GM06990 (cell line): Measurements from ENCODE around the gene MYPOP.
"Not testable (repeated sequence)": the region's sequence is repeated elsewhere in the genome, so short reads cannot be mapped to it uniquely, and the experiment has no call there.

ENCODE experiments used
- DNase-seq: peaks from one replicate; pipeline ENCODE4 v3.0.0-alpha.2; 2011; ENCODE audit not compliant: insufficient read length; ENCODE audit errors: extremely low read depth
- H3K27me3 ChIP-seq: replicated peaks from 2 replicates; pipeline ENCODE4 v1.6.0; 2011; ENCODE audit warnings: low read length; ENCODE audit not compliant: control insufficient read depth, insufficient read depth
- H3K36me3 ChIP-seq: 2 replicates; pipeline ENCODE4 v1.5.1; 2011; ENCODE audit warnings: low read length; ENCODE audit not compliant: control insufficient read depth, insufficient read depth
- H3K4me3 ChIP-seq: replicated peaks from 2 replicates; pipeline ENCODE4 v1.5.1; 2011; ENCODE audit warnings: low read depth, mild to moderate bottlenecking, control low read depth, low read length
- TF ChIP-seq, protein P1 (sequence below): IDR thresholded peaks from 2 replicates; pipeline ENCODE4 v1.5.1; 2011; ENCODE audit warnings: low read length, control low read depth, mild to moderate bottlenecking, inconsistent platforms; ENCODE audit not compliant: insufficient read depth, poor library complexity, severe bottlenecking

The MYPOP gene

DNA sequence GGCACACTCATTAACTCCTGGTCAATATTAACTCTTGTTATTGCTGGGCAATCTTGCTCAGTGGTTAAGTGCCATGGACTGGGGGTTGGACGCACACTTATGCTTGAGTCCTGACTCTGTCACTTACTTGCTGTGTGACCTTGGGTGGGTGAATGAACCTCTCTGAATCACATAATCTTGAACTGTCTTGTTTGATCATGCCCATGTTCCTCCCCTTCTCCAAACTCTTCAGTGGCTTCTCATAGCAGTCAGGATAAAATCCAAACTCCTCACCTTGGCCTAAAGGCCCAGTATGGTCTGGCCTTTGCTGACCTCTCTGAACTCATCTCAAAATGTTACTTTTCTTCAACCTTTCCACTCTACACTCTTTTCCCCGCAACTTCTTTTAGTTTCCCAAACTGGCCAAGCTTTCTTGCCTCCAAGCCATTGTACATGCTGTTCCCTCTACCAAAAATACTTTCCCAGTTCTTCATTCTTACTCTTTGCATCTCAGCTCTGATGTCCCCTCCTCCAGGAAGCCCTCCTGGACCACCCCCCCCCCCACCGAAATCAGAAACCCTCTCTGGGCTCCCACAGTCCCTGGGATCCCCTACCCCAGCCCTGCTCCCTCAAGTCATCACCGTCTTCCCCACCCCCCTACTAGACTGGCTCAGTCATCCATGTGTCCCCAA is 2.4 kb downstream of the MYPOP start:
- Histone ChIP-seq H3K4me3 (no peak overlapping the region), H3K36me3 (no peaks in the 10 kb centered on the region; the same call in none of the 2 replicates), H3K27me3 (no peaks in the 10 kb centered on the region)
- TF ChIP-seq, protein P1, sequence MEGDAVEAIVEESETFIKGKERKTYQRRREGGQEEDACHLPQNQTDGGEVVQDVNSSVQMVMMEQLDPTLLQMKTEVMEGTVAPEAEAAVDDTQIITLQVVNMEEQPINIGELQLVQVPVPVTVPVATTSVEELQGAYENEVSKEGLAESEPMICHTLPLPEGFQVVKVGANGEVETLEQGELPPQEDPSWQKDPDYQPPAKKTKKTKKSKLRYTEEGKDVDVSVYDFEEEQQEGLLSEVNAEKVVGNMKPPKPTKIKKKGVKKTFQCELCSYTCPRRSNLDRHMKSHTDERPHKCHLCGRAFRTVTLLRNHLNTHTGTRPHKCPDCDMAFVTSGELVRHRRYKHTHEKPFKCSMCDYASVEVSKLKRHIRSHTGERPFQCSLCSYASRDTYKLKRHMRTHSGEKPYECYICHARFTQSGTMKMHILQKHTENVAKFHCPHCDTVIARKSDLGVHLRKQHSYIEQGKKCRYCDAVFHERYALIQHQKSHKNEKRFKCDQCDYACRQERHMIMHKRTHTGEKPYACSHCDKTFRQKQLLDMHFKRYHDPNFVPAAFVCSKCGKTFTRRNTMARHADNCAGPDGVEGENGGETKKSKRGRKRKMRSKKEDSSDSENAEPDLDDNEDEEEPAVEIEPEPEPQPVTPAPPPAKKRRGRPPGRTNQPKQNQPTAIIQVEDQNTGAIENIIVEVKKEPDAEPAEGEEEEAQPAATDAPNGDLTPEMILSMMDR = no peak
- no peak for DNase-seq

- no peak overlapping the region for H3K4me3 ChIP-seq
- no peak for DNase-seq
- no peaks in the 10 kb centered on the region for H3K27me3 ChIP-seq
- H3K36me3 ChIP-seq = peaks cover 2% of the 10 kb centered on the region
- TF ChIP-seq, protein P1 = no peak
These were observed 3.2 kb downstream of the MYPOP start for GRCh38 chr19:45899253-45899652.

- no peak for DNase-seq
- Histone ChIP-seq H3K27me3 (no peaks in the 10 kb centered on the region), H3K4me3 (no peak overlapping the region), H3K36me3 (peaks cover 2% of the 10 kb centered on the region)
- TF ChIP-seq, protein P1 = no peak
These were observed 5.1 kb downstream of the MYPOP start for GRCh38 chr19:45897261-45897812.

- H3K36me3 ChIP-seq, H3K27me3 ChIP-seq, H3K4me3 ChIP-seq, DNase-seq: not testable (repeated sequence)
These were observed 6.3 kb downstream of the MYPOP start for GRCh38 chr19:45895983-45896599.

DNA sequence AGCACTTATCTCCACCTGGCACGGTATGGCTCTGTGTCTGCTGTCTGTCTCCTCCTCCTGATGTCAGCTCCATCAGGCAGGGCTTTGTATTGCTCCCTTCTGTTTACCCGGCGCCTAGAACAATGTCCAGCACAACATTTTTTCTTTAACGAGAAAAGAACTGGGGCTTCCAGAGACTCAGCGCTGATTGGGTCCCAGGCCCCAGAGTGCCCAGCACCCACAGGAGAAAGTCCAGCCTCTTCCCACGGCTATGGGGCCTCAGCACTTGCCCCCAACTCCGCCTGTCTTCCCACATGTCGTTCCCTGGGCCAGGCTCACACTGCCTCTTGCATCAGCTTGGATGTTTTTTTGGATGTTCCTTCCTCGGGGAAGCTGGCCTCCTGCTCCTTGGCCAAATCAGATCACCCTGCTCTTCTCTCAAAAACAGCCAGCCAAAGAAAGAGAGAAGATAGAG is 6.9 kb downstream of the MYPOP start:
- no peaks in the 10 kb centered on the region for H3K27me3 ChIP-seq
- H3K36me3 ChIP-seq = peaks cover 2% of the 10 kb centered on the region
- H3K4me3 ChIP-seq = no peak overlapping the region
- TF ChIP-seq, protein P1 = no peak
- DNase-seq = no peak

- DNase-seq = no peak
- Histone ChIP-seq H3K27me3 (no peaks in the 10 kb centered on the region), H3K36me3 (peaks cover 2% of the 10 kb centered on the region), H3K4me3 (no peak overlapping the region)
- TF ChIP-seq, protein P1 = no peak
These were observed 11.5 kb downstream of the MYPOP start for GRCh38 chr19:45890877-45891276.
